ENCODE results near the gene IMPG1.
"Not testable (repeated sequence)": the region's sequence is repeated elsewhere in the genome, so short reads cannot be mapped to it uniquely, and the experiment has no call there.

IMPG1 gene

GRCh38 chr6:75946146-75946831 is 126.2 kb downstream of the IMPG1 start:
- no peak for FAIRE-seq

- no peak for FAIRE-seq
These were observed 129.1 kb downstream of the IMPG1 start for GRCh38 chr6:75943381-75943780.

GRCh38 chr6:75941509-75941908 is 131.0 kb downstream of the IMPG1 start:
- FAIRE-seq, result no peak

GRCh38 chr6:75940564-75940963 is 131.9 kb downstream of the IMPG1 start:
- no peak for FAIRE-seq

GRCh38 chr6:75937846-75938245 is 134.6 kb downstream of the IMPG1 start:
- no peak for FAIRE-seq

- no peak for FAIRE-seq
These were observed 135.8 kb downstream of the IMPG1 start for GRCh38 chr6:75936682-75937081.

GRCh38 chr6:75935473-75935793 is 137.0 kb downstream of the IMPG1 start:
- FAIRE-seq, result no peak

- peak; percentile 83 for FAIRE-seq
These were observed 137.6 kb downstream of the IMPG1 start for GRCh38 chr6:75934643-75935472.

- no peak for FAIRE-seq
These were observed 139.0 kb downstream of the IMPG1 start for GRCh38 chr6:75933387-75933975.

- FAIRE-seq, result no peak
These were observed 140.4 kb downstream of the IMPG1 start for GRCh38 chr6:75932067-75932466.

GRCh38 chr6:75931011-75931680 is 141.3 kb downstream of the IMPG1 start:
- FAIRE-seq, result no peak

GRCh38 chr6:75926293-75927168 is 145.9 kb downstream of the IMPG1 start:
- no peak for FAIRE-seq

GRCh38 chr6:75922226-75922625 is 150.2 kb downstream of the IMPG1 start:
- no peak for FAIRE-seq

GRCh38 chr6:75913040-75913439 is 159.4 kb downstream of the IMPG1 start:
- FAIRE-seq, result no peak

GRCh38 chr6:75907444-75907843 is 165.0 kb downstream of the IMPG1 start:
- FAIRE-seq, result no peak

GRCh38 chr6:75906871-75907270 is 165.6 kb downstream of the IMPG1 start:
- FAIRE-seq, result no peak

GRCh38 chr6:75905129-75905528 is 167.3 kb downstream of the IMPG1 start:
- FAIRE-seq, result not testable (repeated sequence)

GRCh38 chr6:75900216-75900615 is 172.2 kb downstream of the IMPG1 start:
- not testable (repeated sequence) for FAIRE-seq

- no peak for FAIRE-seq
These were observed 175.9 kb downstream of the IMPG1 start for GRCh38 chr6:75896526-75896925.

GRCh38 chr6:75893776-75894152 is 178.7 kb downstream of the IMPG1 start:
- FAIRE-seq, result no peak

GRCh38 chr6:75893058-75893775 is 179.2 kb downstream of the IMPG1 start:
- FAIRE-seq, result peak; percentile 97

GRCh38 chr6:75892384-75892783 is 180.1 kb downstream of the IMPG1 start:
- no peak for FAIRE-seq
